Mucosa of rectum (tissue), 2 donors: ENCODE data around the gene CRAMP1.

ENCODE experiments used
- H3K27ac ChIP-seq, 2 donors: one replicate each; pipeline ENCODE4 v1.7.0; 2013; ENCODE audit warnings: inconsistent platforms in 2 of 2, low read depth in 2 of 2, low read length in 2 of 2
- H3K27me3 ChIP-seq, 2 donors: one replicate each; pipeline ENCODE4 v1.7.0; 2013; ENCODE audit warnings: low read length in 2 of 2; ENCODE audit not compliant: control insufficient read depth in 2 of 2, insufficient read depth in 2 of 2
- H3K36me3 ChIP-seq, 2 donors: one replicate each; pipeline ENCODE4 v1.7.0; 2013; ENCODE audit warnings: low read length in 2 of 2; ENCODE audit not compliant: control insufficient read depth in 2 of 2, insufficient read depth in 2 of 2
- H3K4me1 ChIP-seq, 2 donors: one replicate each; pipeline ENCODE4 v1.7.0; 2013; ENCODE audit warnings: low read length in 2 of 2, mild to moderate bottlenecking in 1 of 2; ENCODE audit not compliant: control insufficient read depth in 2 of 2, insufficient read depth in 2 of 2
- H3K4me3 ChIP-seq, 2 donors: one replicate each; pipeline ENCODE4 v1.7.0; 2013; ENCODE audit warnings: low read length in 2 of 2
- H3K9ac ChIP-seq, 2 donors: one replicate each; pipeline ENCODE4 v1.7.0; 2013; ENCODE audit warnings: low read length in 2 of 2, low read depth in 1 of 2, mild to moderate bottlenecking in 1 of 2
- H3K9me3 ChIP-seq, 2 donors: one replicate each; pipeline ENCODE4 v1.7.0; 2013; ENCODE audit warnings: low read length in 2 of 2; ENCODE audit not compliant: control insufficient read depth in 2 of 2
- donor health status: healthy.
- donor health status: Normal muscosa, but diverticular disease.

CRAMP1 gene

GRCh38 chr16:1640261-1640941 lies 28.2 kb downstream of the CRAMP1 start:
- Histone ChIP-seq H3K36me3 (peaks cover 54 to 63% of the 10 kb centered on the region in 2 donors), H3K4me1 (no peaks in the 10 kb centered on the region), H3K9me3 (no peaks in the 10 kb centered on the region), H3K9ac (no peak overlapping the region), H3K4me3 (no peak overlapping the region), H3K27ac (no peak overlapping the region), H3K27me3 (no peaks in the 10 kb centered on the region)

DNA sequence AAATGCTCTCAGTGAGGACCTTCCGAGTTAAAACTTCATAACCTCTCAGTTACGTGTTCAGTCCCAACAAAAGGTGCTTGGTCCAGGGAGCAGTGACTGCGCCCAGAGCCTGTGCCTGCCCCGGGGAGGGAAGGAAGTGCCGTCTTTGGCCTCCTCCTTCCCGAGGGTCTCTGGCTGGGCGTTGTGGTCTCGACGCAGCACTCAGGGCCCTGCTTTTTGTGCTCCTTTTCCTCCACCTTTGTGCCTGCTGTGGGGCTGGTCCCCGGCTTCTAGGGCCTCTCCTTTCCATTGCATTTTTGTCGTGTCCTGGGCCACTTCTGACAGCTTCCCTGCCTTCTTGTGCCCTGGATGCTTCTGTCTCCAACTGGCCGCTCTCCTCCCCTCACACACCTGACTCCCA lies 29.1 kb downstream of the CRAMP1 start:
- Histone ChIP-seq H3K27ac (no peak overlapping the region), H3K9ac (no peak overlapping the region), H3K27me3 (no peaks in the 10 kb centered on the region), H3K36me3 (peaks cover 59 to 71% of the 10 kb centered on the region in 2 donors), H3K4me3 (no peak overlapping the region), H3K4me1 (no peaks in the 10 kb centered on the region), H3K9me3 (no peaks in the 10 kb centered on the region)

GRCh38 chr16:1642148-1642547 lies 30.0 kb downstream of the CRAMP1 start:
- Histone ChIP-seq H3K27me3 (no peaks in the 10 kb centered on the region), H3K4me1 (no peaks in the 10 kb centered on the region), H3K4me3 (no peak overlapping the region), H3K36me3 (peaks cover 56 to 70% of the 10 kb centered on the region in 2 donors), H3K9ac (no peak overlapping the region), H3K9me3 (no peaks in the 10 kb centered on the region), H3K27ac (no peak overlapping the region)

GRCh38 chr16:1642753-1643152 lies 30.6 kb downstream of the CRAMP1 start:
- Histone ChIP-seq H3K9me3 (no peaks in the 10 kb centered on the region), H3K27me3 (no peaks in the 10 kb centered on the region), H3K4me1 (no peaks in the 10 kb centered on the region), H3K36me3 (peaks cover 54 to 67% of the 10 kb centered on the region in 2 donors), H3K9ac (no peak overlapping the region), H3K4me3 (no peak overlapping the region), H3K27ac (no peak overlapping the region)

- H3K36me3 ChIP-seq: peaks cover 48 to 59% of the 10 kb centered on the region in 2 donors
- no peaks in the 10 kb centered on the region for H3K4me1 ChIP-seq
- no peak overlapping the region for H3K4me3 ChIP-seq
- H3K27me3 ChIP-seq: no peaks in the 10 kb centered on the region
- no peak overlapping the region for H3K9ac ChIP-seq
- H3K27ac ChIP-seq: no peak overlapping the region
- no peaks in the 10 kb centered on the region for H3K9me3 ChIP-seq
These were observed 31.4 kb downstream of the CRAMP1 start for GRCh38 chr16:1643521-1643920.

GRCh38 chr16:1645914-1646525 lies 33.9 kb downstream of the CRAMP1 start:
- Histone ChIP-seq H3K27ac (no peak overlapping the region), H3K4me3 (no peak overlapping the region), H3K9me3 (no peaks in the 10 kb centered on the region), H3K4me1 (no peaks in the 10 kb centered on the region), H3K9ac (no peak overlapping the region), H3K27me3 (no peaks in the 10 kb centered on the region), H3K36me3 (peaks cover 37 to 53% of the 10 kb centered on the region in 2 donors)

- Histone ChIP-seq H3K9ac (no peak overlapping the region), H3K4me1 (no peaks in the 10 kb centered on the region), H3K27me3 (no peaks in the 10 kb centered on the region), H3K36me3 (peaks cover 29 to 49% of the 10 kb centered on the region in 2 donors), H3K4me3 (no peak overlapping the region), H3K27ac (no peak overlapping the region), H3K9me3 (no peaks in the 10 kb centered on the region)
These were observed 35.7 kb downstream of the CRAMP1 start for GRCh38 chr16:1647856-1648255.

DNA sequence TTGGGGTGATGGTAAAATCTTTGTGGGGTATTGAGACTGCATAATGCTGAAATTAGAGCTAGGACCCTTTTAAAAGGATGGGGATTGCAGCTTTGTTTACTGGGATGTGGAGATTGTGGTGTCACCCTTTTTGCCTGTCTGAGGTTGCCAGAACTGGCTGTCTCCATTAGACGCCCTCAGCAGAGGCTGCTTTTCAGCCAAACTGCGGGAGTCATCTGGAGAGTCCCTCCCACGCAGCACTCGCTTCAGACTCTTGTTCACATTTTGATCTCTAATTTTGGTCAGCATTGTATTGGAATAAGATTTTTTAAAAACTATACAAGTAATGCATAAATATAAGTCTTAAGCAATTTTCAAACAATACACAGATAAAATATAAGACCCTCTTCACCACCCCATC lies 38.0 kb downstream of the CRAMP1 start:
- no peaks in the 10 kb centered on the region for H3K27me3 ChIP-seq
- no peak overlapping the region for H3K9ac ChIP-seq
- peaks cover 29 to 50% of the 10 kb centered on the region in 2 donors for H3K36me3 ChIP-seq
- H3K9me3 ChIP-seq: no peaks in the 10 kb centered on the region
- no peak overlapping the region for H3K27ac ChIP-seq
- no peaks in the 10 kb centered on the region for H3K4me1 ChIP-seq
- no peak overlapping the region for H3K4me3 ChIP-seq

DNA sequence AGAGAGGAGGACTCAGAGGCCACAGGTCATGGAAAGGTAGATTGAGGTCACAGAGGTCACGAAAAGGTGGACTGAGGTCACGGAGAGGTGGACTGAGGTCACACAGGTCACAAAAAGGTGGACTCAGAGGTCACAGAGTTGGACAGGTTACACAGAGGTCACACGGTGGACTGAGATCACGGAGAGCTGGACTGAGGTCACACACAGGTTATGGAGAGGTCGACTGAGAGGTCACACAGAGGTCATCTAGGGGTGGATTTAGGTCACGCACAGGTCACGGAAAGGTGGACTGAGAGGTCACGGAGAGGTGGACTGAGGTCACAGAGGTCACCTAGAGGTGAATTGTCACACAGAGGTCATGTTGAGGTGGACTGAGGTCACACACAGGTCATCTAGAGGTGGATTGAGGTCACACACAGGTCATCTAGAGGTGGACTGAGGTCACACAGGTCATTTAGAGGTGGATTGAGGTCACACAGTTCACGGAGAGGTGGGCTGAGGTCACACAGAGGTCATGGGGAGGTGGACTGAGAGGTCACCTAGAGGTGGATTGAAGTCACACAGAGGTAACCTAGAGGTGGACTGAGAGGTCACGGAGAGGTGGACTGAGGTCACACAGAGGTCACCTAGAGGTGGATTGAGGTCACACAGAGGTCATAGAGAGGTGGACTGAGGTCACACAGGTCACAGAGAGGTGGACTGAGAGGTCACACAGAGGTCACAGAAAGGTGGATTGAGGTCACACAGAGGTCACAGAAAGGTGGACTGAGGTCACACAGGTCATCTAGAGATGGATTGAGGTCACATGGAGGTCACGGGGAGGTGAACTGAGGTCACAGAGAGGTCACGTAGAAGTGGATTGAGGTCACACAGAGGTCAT lies 39.2 kb downstream of the CRAMP1 start:
- no peaks in the 10 kb centered on the region for H3K9me3 ChIP-seq
- peaks cover 34 to 49% of the 10 kb centered on the region in 2 donors for H3K36me3 ChIP-seq
- H3K27ac ChIP-seq: no peak overlapping the region
- no peak overlapping the region for H3K4me3 ChIP-seq
- H3K4me1 ChIP-seq: no peaks in the 10 kb centered on the region
- H3K27me3 ChIP-seq: no peaks in the 10 kb centered on the region
- H3K9ac ChIP-seq: no peak overlapping the region

GRCh38 chr16:1651974-1652312 lies 39.8 kb downstream of the CRAMP1 start:
- H3K4me3 ChIP-seq: no peak overlapping the region
- H3K27me3 ChIP-seq: no peaks in the 10 kb centered on the region
- H3K4me1 ChIP-seq: no peaks in the 10 kb centered on the region
- no peaks in the 10 kb centered on the region for H3K9me3 ChIP-seq
- H3K27ac ChIP-seq: no peak overlapping the region
- no peak overlapping the region for H3K9ac ChIP-seq
- peaks cover 34 to 51% of the 10 kb centered on the region in 2 donors for H3K36me3 ChIP-seq
